GM21737 (cell line): ENCODE data around the gene CTPS2.
A peak's percentile ranks its signal among the peaks of the same experiment; 100 is the strongest.

Experiments used
- ATAC-seq: cut with Tn5 transposase; IDR thresholded peaks from one replicate; pipeline ENCODE4 v1.9.1; 2021; ENCODE audit warnings: mild to moderate bottlenecking, moderate library complexity; ENCODE audit not compliant: unreplicated experiment

The CTPS2 gene

DNA sequence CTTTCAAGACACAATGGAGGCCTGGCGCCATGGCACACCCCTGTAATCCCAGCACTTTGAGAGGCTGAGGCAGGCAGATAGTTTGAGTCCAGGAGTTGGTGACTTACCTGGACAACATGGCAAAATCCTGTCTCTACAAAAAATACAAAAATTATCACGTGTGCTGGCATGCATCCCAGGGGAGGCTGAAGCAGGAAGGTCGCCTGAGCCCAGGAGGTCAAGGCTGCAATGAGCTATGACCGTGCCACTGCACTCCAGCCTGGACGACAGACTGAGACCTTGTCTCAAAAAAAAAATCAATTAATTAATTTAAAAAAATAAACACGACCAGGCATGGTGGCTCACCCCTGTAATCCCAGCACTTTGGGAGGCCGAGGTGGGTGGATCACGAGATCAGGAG lies 2.0 kb upstream of the CTPS2 start:
- ATAC-seq, result no peak

DNA sequence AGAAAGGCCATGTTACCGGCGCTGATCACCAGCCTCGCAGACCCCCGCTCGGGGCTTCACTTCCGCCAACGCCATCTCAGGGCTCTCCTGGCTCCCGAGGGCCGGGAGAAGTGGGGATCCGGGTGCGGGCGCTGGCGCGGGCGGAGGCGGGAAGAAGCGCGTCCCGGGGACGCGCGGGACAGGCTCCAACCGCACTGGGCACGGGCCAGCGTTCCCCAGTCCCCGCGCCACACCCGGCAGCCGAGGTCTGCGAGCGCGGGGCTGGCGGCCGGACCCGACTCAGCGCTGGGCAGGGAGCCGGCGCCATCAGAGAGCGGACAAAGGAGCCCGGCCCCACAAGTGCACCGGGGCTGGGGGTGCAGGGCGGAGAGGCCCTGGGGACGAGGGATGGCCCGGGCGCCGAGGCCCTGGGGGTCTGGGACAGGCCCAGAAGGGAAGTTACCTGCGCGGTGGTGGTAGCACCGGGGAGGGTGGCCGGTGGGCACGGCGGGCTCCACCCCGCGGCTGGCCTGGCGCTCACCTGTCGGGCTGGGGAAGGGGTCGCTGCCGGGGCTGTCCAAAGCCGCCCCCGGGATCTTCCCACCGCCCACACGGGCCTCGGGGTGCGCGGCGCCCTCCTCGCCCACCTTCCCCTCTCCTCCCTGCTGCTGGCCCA lies 449 bp downstream of the CTPS2 start:
- ATAC-seq, result peak; percentile 37

- ATAC-seq, result no peak
Measured at GRCh38 chrX:16711219-16711811, 1.2 kb downstream of the CTPS2 start.

DNA sequence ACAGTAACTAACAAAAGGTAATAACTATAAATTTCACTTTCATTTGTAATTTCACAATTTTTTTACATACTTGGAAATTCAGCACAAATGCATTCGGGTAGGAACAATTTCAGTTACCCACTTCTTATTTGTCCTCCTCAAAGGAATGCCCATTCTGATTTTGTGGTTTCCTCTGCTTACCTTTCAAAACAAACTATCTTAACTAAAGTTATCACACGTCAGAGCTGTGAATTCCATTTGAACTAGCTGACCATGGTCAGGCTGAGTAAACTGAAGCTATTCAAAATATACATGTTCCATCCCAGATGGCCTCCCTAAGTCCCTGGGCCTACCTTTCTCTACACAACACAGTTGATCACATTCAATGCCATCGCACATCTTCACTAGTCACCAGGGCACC lies 4.5 kb downstream of the CTPS2 start:
- ATAC-seq, result no peak

- ATAC-seq, result no peak
Measured at GRCh38 chrX:16705370-16705769, 7.1 kb downstream of the CTPS2 start.

GRCh38 chrX:16702700-16703599 lies 9.5 kb downstream of the CTPS2 start:
- no peak for ATAC-seq

DNA sequence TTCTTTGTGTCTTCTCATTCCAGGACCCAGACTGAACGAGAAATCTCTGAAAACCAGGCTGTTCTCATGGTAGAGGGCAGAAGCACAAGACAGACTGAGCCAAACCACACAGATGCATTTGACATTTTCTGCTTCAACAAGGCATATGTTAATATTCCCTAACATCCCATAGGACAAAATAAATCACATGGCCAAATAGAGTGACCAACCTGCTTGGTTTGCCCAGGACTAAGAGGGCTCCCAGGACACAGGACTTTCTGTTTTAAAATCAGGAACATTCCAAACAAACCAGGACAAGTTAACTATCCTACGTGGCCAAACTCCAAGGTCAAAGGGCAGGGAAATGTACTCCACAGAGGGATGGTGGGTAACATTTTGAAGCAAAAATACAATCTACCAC lies 11.7 kb downstream of the CTPS2 start:
- no peak for ATAC-seq

DNA sequence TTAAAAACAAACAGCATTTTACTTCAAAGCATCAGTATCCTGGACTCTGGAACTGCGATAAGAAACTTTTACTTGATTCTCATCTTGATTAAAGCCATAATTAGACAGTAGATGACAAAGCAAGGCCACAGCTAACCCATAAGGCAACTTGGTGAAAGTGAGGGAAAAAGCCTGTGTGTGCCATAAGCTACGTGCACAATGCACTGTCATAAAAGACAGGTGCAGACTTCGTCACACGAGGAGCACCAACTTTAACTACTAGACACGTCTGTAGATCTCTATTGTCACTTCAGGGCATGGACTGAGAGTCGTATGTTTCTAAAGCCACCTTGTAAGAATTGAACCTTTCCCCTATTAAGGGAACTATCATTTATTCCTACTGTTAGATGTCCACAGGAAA lies 13.1 kb downstream of the CTPS2 start:
- no peak for ATAC-seq

- ATAC-seq, result no peak
Measured at GRCh38 chrX:16696956-16697355, 15.5 kb downstream of the CTPS2 start.

- ATAC-seq, result no peak
Measured at GRCh38 chrX:16695079-16695676, 17.3 kb downstream of the CTPS2 start.

DNA sequence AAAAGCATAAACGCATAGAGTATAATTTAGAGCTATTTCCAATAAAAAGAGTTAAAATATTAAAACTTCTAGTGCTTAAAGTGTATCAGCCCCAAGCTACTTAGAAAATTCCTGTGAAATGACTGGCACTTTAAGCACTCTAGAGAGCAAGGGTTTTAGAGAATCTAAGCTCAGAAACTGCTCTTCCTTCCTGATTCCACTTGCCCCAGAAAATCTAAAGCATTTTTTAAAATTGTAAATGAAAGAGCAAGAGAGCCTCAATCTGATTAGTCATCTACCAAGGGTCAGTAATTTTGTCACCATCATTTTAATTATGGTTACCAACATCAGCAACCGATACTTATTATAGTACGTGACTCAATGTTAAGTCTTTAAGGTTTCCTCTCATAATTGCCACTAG lies 25.0 kb downstream of the CTPS2 start:
- ATAC-seq, result no peak

DNA sequence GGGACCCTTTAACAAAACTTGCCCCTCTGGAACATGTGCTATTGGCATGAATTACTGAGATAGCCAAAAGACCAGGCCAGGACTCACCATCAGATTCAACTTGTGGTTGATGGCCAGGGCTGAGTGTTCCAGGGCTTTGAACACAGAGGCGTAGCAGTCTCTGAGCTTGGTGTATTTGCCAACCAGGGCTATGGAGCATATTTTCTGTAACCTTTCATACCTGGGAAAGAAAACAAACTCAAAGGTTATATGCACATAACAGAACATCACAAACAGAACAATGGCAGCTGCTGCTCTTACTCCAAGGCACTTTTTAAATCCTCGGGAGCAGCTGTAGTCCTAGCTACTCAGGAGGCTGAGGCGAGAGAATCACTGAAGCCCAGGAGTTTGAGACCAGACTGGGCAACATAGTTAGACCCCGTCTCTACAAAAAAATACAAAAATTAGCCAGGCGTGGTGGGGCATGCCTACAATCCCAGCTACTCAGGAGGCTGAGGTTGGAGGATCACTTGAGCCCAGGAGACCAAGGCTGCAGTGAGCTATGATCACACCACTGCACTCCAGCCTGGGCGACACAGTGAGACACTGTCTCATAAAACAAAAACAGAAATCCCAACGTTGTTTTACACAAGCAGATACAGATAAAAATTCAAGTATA lies 29.3 kb downstream of the CTPS2 start:
- no peak for ATAC-seq

DNA sequence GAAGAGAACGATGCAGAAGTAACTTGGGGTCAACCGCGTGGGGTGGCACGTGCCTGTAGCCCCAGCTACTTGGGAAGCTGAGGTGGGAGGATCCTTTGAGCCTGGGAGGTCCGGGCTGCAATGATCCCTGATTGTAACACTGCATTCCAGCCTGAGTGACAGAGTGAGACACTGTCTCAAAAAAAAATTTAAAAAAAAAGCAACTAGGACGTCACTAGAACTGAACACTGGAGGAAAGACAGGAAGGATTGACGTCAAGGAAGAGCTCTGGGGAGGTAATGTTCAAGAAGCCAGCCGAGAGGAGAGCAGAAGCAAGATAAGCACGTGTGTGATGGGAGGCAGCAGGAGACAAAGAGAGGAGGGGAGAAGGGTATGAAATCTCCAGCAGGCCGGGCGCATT lies 33.8 kb downstream of the CTPS2 start:
- no peak for ATAC-seq

- no peak for ATAC-seq
Measured at GRCh38 chrX:16671005-16671404, 41.5 kb downstream of the CTPS2 start.

GRCh38 chrX:16666541-16666940 lies 45.9 kb downstream of the CTPS2 start:
- ATAC-seq, result no peak

- ATAC-seq, result no peak
Measured at GRCh38 chrX:16665089-16665488, 47.4 kb downstream of the CTPS2 start.

GRCh38 chrX:16664626-16665025 lies 47.8 kb downstream of the CTPS2 start:
- no peak for ATAC-seq

DNA sequence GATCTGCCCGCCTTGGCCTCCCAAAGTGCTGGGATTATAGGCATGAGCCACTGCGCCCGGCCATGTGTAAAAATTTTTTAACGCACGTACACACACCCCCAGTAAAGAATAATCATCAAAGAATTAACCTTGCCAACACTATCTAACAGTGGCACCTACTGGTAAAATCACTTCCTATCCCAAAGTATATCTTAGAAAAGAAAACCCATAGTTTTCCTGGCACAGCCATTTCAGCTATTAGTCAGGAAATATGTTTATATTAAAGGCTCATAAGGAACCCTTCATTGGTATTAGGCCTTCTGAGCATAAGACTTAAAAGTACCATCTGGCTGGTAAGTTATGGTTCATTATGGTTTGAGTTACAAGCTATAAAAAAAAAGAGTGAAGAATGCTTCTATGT lies 48.4 kb downstream of the CTPS2 start:
- ATAC-seq, result no peak

DNA sequence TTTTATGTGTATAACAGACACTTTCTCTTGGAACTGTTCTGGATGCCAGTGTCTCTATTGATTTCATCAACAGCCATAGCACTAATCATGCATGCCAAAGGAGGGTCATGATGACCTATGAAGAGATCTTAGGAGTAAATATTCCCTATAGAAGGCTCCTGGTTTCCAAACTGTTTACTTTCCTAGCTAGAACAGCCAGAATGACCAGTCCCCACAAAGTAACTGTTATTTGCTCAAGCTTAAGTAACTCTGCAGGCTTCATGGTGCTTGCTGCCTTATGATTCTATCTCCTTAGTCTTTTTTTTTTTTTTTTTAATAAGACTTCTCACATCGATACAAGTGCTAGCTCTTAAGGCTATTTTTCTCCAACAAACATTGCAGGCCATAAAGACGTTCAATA lies 50.1 kb downstream of the CTPS2 start:
- ATAC-seq, result no peak

DNA sequence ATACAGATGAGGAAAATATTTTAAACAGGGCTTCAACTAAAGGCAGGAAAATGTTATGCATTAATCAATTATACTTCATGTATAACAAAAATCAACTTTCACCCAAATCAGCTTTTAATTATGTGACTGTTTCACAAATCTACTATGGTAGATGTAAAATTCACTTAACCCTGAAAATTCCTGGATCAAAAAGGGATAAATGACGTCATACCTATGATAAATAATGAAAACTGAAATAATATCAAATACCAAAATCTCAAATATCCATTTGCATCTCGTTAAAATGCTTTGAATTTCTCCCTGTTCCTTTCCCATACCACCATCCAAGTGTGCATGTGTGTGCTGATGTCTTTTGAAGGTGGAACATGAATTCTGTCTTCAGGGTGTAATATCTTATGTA lies 51.0 kb downstream of the CTPS2 start:
- ATAC-seq, result no peak

DNA sequence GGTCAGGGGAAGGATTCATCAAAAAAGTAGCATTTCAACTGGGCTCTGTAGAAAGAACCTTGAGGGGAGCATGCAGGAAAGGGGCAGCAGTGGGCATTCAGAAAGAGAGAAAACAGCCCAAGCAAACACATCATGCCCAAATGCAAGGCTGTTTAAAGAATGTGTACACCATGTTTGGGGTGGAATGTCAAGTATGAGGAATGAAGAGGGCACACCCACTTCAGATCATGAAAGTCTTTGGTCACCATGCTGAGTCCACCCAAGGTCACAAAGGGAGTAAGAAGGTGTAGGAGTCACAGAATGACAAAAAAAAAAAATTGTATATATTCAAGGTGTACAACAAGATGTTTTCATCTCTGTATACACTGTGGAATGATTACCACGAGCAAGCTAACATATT lies 53.1 kb downstream of the CTPS2 start:
- ATAC-seq, result no peak
